Activated CD4-positive, CD25-positive, alpha-beta regulatory T cell treated with anti-CD3 and anti-CD28 coated beads, Interleukin-2, amount 50 U/mL, for 24 hours (primary cell): ENCODE data around the gene MCM6.
"Not testable (repeated sequence)": the region's sequence is repeated elsewhere in the genome, so short reads cannot be mapped to it uniquely, and the experiment has no call there.

ENCODE experiments used
- ATAC-seq, 2 donors: fragments of 150-1000 bp; cut with Tn5 transposase; one replicate each; pipeline ENCODE4 v1.10.0; 2021; ENCODE audit warnings: mild to moderate bottlenecking in 1 of 2, moderate library complexity in 1 of 2

The MCM6 gene

DNA sequence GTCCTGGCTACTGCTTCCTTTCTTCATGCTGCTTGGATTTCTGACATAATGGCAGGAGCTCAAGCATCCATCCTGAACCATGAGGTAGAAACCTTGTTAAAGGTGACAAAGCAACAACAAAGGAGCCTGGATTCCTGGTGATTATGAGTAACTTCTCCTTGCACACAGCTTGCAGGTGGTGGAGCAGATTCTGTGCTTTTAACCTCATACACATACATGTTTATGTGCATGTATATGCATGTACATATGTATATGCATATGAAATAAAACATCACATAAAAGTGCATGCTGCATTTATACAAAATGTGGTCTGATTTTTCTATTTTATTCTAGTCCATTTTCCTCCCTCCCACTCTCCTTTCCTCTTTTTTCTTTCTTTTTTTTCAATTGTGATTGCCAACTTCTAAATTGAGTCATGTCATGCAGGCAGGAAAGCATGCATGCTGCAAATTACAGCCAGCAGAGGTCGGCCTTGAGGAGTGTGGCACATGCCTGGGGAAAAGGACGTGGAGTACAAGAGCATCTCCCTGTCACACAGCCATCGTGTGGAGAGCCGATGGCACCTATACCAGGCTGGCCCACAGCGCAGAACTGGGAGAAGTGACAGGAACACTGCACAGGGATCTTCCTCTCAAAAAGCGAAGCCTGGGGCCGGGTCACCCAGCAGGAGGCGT lies 57.2 kb downstream of the MCM6 start:
- ATAC-seq, result no peak

DNA sequence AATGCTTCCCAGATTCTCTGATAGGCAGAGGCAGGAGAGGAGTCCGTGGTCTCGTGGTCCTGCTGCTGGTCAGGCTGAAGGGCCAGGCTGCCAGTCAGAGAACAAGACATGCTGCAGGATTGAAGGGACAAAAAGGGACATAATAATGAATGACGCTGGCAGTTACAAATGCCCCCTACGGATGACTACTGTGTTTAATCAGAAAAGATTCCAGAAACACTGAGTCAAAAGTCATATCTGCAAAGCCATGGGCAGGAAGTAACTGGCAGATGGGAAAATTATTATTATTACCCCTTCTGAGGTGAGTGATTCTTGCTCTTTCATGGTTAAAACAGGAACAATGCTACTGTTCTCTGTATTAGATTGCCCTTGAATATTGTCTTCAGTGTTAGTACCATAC lies 58.3 kb downstream of the MCM6 start:
- no peak for ATAC-seq

DNA sequence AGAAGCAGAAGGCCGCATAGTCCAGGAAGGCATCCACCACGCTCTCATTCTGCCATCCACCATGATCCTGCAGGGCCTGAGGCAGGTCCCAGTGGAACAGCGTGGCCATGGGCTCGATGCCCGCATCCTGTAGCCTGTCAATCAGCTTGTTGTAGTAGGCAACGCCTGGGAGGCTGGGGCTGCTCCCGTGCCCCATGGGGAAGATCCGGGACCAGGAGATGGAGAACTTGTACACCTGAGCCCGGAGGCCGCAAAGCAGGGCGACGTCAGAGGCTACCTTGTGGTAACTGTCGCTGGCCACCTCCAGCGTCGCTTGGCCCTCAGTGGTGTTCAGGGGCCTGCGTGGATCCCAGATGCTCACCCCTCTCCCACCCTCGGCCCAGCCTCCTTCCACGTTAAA lies 58.8 kb downstream of the MCM6 start:
- no peak for ATAC-seq

DNA sequence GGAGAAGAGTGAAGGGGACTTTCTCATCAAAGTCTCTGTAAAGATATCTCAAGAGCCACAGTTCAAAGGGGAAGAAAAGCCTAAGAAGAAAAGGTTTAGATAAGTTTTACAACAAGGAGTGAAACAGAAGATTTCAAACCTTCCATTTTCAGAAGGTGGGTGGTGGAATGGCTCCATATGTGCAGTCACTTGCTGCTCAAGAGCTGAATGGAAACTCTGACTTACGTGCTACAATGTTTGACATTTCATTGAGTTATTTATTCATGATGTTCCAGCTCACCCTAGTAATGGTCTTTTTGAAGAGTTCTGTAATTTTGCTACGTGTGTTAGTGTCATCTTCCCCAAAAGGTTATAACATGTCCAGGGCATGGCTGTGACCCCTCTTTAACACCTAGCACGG lies 61.0 kb downstream of the MCM6 start:
- peak; percentile 22 to 32 for ATAC-seq

DNA sequence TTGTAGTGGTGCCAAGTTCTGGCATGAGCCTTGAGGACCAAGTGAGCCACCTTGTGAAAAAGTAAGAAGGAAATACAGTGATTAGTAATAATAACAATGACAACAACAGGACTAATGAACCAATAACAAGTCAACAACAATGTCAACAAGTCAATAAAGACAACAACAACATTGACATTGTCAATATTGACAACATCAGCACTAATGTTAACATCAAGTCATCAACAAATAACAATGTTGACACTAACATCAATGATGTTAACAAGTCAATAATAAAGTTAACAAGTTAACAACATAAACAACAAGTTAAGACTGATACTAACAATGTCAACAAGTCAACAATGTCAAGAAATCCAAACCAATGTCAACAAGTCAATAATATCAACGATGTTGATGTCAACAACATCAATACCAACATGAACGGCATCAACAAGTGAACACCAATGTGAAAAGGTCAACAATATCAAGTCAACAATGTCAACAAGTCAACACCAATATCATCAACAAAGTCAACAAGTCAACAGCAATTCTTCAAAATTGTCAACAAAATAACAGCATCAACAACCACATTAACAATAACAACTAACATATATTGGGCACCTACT lies 63.2 kb downstream of the MCM6 start:
- ATAC-seq, result no peak

DNA sequence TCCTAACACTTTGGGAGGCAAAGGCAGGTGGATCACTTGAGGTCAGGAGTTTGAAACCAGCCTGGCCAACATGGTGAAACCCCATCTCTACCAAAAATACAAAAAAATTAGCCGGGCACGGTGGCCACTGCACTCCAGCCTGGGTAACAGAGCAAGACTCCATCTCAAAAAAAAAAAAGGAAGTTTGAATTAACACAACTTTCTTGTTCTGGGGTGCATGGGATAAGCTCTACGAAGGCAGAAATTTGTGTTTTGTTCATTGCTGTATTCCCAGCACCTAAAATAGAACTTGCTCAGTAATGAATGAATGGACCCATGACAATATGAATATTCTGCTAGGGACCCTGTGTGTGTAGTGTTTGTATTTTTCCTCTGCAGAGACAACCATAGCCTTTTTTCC lies 68.4 kb downstream of the MCM6 start:
- ATAC-seq, result not testable (repeated sequence)

DNA sequence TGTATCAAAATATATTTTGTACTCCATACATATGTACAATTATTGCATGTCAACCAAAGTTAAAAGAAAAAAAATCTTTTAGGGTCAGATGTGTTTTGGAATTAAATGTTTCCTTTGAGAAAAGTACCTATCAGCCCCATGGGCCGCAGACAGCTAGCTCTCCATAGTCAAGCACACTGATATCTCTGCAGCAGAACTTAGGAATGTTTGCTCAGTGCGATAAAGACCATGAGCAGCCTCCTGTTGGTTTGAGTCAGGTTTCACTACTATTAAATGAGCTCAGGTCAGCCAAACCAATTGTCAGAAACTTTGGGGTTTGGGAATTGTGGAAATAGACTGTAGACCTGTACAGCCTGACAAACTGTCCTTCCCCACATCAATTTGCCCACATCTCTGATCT lies 73.0 kb downstream of the MCM6 start:
- no peak for ATAC-seq

DNA sequence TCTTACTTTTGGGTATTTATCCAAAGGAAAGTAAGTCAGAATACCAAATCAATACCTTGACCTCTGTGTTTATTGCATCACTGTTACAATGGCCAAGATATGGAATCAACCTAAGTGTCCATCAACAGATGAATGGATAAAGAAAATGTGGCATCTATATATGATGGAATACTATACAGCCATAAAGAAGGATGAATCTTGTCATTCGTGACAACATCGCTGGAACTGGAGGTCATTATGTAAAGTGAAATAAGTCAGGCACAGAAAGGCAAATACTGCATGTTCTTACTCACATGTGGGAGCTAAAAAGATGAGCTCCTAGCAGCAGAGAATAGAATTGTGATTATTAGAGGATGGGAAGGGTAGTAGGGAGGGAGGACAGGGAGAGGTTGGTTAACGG lies 73.9 kb downstream of the MCM6 start:
- ATAC-seq, result no peak

DNA sequence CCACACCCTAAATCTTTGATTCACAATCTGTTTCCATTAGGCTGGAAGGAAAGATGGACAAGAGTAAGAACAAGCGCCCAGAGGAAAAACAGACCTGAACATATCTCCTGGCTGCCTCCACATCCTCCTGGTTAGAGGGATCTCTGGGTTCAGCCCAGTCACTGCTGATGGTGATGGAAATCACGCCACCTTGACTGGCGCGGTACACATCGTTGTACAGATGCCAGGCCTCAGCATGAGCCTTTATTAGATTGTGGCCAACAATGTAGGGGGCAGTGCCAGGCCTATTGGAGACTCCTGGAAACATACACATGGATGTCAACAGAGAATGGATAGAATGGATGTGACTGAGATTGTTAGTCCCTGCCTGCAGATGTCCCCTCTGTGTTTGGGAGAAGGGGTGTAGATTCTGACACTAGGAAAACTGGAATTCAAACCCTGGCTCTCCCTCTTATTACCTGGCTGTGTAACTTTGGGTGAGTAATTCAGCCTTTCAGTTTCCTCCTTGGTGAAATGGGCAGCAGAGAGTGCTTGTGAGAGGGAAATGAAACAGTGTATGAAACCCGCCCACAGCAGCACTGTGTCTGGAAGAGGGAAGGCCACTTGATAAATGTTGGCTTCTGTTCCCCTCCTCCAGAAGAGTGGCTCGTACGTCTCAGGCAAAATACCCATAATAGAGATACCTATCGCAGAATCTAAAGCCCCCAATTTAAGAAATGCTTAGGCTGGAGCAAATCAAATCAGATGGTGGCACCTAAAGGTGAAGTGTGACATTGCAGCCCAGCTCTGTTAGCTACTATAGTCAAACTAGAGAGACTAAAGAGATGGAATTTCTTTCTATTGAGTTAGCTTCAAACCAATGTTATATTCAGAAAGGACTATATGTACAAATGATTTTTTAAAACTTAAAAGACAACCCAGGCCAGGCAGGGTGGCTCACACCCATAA lies 75.5 kb downstream of the MCM6 start:
- no peak for ATAC-seq

DNA sequence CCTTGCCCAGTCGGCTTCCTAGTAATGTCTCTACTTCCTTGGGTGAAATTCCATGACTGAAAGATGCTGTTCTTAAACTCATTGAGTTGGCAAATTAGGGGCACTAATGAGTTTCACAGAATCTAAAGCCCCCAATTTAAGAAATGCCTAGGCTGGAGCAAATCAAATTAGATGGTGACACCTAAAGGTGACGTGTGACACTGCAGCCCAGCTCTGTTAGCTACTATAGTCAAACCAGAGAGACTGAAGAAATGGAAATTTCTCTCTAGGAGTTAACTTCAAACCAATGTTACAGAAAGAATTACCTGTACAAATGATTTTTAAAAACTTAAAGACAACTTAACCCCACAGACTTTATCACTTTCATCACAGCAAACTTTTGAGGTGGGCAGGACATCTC lies 76.5 kb downstream of the MCM6 start:
- no peak for ATAC-seq

DNA sequence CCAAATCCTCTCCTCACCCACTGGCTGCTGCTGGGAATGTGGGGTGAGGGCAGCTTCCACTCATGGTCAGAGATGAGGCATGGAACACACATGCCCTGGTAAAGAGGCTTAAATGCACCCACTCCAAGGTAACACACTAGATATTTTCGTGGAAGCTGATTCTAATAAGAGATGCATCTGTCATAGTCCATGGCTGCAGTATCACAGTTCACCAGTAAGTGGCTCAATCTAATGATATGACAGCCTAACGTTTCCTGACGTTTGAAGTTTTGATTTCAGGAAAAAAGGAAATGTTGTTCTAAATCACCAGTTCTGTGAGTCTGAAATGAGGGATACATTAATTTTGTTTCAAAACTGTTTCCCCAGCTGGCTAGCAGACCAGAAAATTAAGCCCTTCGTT lies 77.5 kb downstream of the MCM6 start:
- ATAC-seq, result no peak

DNA sequence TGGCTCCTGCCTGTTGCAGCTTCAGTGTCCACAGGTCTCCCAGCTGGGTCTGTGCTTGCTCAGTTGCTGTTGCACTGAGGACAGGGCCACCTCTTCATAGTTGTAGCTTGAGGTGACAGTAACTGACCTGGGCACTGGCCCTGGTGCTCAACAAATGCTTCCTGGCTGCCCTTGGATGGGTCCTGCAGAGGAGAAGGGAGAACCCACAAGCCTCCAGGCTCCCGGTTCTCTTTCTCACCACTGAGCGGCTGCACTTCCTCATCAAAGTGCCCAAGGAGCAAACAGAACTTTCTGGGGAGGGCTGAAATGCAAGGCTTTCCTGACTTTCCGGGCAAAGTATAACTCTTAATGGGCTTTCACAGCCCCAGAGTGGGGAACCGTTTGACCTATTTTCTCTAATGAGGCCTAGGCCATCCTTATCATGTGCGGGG lies 78.0 kb downstream of the MCM6 start:
- no peak for ATAC-seq

DNA sequence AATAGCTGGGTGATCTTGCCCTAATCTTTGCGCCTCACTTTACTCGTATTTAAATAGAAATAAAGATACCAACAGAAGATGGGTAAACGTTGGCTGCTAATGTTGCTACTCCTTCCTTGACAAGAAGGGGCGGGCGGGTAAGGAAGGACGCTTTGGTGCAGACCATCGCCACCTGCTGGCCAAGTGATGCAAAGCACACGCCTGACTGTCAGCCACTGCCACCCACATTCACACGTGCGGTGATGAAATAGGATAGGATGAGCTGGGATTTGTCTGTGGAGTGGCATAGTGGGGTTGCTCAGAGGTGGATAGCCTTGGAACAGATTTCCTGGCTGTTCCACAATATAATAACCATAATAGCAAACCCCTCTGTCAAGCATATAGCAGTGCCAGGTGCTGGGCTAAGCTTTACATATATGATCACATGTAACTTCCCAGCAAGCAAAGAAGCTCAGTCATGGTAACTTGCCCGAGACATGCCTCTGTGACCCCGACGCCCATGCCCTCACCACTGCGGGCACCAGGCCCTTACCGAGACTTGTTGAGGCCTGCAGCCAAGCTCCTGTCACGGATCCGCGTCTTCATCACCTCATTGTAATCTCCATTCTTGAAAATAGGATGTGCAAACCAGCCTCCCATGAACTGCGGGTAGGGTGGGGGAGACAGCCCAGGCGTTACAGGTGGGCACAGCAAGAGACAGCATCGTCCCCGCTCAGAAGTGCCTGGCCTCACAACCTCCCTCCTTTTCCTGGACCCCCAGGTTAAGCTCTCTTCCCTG lies 78.6 kb downstream of the MCM6 start:
- peak; percentile 76 to 83 for ATAC-seq

DNA sequence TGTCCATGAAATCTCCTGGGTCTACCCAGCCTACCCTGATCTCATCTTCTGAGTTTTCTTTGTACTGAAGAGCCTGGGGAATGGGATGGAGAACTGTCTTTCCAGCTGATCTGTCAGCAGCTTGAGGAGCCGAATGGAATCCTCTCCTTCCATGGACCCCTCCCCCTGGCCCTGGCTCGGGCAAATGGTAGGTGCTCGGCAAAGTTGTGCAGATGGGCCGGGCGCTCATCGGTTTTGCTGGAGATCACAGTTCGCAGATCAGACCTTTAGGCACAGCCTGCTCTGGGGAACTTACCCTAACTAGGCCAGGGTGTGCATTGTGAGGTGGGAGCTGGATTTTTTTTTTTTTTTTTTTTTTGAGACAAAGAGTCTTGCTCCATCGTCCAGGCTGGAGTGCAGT lies 79.6 kb downstream of the MCM6 start:
- no peak for ATAC-seq

DNA sequence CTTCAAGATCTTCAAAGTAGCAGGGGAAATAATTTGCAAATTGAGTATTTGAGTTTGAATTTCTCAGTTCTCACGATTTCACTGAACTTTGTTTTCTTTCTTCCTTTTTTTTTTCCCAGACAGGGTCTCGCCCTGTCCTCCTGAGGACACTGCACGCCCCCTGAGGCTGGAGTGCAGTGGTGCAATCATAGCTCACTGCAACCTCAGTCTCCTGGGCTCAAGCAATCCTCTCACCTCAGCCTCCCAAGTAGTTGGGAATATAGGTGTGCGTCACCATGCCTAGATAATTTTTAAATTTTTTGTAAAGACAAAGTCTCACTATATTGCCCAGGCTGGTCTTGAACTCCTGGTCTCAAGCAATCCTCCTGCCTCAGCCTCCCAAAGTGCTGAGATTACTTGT lies 80.6 kb downstream of the MCM6 start:
- not testable (repeated sequence) for ATAC-seq

DNA sequence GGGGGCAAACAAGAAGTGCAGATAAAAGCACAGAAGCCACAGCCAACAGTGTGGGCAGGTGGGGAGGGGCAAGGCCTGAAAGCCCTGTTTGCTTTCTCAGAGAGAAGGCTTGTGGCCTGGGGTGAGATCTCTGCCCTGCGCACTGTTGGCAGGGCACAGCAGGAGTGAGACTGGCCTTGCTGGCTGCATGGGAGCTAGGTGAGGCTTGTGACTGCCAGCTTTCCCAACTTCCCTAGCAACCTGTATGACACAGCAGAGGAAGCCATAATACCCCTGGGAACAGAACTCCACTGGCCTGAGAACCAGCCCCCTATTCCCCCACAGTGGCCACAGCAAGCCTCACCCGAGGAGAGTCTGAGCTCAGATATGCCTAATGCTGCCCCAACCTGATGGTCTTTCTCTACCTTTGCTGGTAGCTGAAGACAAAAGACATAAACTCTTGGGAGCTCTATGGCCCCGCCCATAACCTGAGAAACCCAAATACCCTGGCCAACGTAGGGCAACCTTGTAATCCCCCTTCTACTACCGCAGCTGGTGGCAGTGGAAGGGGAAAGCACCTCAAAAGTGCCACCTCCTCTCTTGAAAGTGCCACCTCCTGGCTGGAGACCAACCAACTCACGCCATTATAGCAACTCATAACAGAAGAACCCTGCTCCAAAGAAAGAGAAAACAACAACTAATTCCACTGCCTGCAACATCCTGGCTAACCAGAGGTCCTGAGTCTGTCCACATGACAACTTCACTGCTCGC lies 83.7 kb downstream of the MCM6 start:
- peak; percentile 18 to 26 for ATAC-seq

DNA sequence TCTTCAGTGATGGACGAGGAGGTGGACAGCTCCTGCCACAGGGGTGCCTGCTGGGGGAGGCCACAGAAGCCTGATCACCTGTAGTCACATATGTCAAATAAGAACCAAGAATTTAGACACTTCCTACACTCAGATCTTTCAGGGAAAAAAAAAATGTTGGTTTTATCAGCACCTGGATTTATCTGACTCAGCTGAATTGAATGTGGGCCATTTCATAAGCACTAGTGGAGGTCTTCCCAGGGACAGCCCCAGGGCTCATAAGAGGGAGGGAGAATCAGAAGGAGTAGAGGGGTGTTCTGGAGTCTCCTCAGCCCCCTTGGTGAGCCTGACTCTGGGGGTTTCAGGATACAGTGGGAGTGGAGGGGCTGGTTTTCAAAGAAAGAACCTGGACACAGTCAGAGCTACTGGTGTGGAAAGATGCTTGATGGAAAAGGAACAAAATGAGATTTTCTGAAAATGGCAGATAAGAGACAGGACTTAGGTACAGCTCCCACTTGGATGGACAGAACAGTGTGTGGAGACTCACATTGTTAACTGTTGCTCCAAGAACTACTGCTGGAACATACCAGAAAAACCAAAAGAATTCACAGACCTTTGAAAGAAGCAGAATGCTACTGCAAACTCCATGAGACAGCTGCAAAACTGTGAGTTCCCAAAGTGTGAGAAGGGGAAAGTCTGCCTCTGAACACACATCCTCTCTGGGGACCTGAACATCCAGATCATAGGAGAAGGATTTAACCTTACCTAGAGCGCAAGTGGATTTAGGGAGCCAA lies 84.6 kb downstream of the MCM6 start:
- no peak for ATAC-seq

DNA sequence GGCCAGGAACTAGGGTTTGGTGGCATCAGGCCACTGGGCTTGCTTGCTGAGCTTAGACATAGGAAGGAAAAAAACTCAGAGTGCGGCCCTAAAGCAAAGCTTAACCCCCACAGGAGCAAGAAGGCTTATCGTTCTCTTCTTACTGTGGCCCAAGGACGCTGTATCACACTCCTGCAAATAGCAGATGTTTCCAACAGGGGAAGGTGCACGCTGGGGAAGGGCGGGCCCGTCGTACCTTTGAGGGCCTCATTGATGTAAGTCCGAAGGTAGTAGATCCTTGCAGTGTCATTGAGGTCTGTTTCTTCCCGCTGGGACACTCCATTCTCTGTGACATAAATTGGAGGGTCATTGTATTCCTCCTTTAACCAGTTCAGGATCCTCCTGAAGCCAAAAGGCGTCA lies 85.8 kb downstream of the MCM6 start:
- ATAC-seq, result no peak
